ENCODE data around the gene FAH.

FAH gene

DNA sequence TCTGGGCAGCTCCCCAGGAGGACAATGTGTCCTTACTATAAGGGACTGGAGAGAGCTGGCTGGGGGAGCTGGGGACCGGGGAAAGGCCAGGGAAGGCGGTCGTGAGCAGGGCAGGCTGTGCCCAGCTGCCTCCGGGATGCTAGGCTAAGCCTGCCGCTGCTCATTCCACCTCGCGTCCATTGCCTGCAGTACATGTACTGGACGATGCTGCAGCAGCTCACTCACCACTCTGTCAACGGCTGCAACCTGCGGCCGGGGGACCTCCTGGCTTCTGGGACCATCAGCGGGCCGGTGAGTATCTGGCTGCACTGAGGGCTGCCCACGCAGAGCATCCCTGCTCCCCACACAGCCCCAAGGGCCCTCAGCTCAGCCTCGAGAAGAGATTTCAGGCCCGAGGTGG lies 27.1 kb downstream of the FAH start:
- Histone ChIP-seq H3K4me1 (peaks cover 22% of the 10 kb centered on the region), H3K9me3 (no peaks in the 10 kb centered on the region), H3K27ac (no peak overlapping the region), H3K9ac (no peak overlapping the region), H3K27me3 (no peaks in the 10 kb centered on the region), H3K4me2 (no peak overlapping the region), H3K36me3 (peaks cover 69% of the 10 kb centered on the region), H3K4me3 (no peak overlapping the region), H4K20me1 (no peaks in the 10 kb centered on the region)
- no peak for TF ChIP-seq Cebpa-rat (IDR thresholded peaks at IDR 0.05)

DNA sequence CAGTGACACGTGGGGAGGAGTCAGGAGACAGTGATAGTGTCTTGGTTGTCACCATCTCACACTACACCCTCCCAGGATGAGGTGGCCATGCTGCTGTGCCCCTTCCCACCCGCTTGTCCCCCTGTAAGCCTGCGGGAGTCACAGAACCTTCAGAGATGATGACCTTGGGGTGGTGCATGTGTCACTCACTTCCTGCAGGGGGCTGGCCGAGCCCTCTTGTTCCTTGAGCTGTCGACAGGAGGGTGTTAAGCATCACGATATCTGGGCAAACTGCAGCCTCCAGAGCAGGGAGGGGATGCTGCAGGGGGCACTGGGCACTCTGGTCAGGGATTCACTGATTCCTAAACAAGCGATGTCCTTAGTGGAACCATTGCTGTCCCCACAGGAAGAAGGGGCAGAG lies 27.7 kb downstream of the FAH start:
- H3K4me1 ChIP-seq: peaks cover 22% of the 10 kb centered on the region
- no peak overlapping the region for H3K27ac ChIP-seq
- no peak overlapping the region for H3K4me3 ChIP-seq
- no peak overlapping the region for H3K9ac ChIP-seq
- H3K36me3 ChIP-seq: peaks cover 69% of the 10 kb centered on the region
- H4K20me1 ChIP-seq: no peaks in the 10 kb centered on the region
- H3K9me3 ChIP-seq: no peaks in the 10 kb centered on the region
- TF ChIP-seq Cebpa-rat (IDR thresholded peaks at IDR 0.05): no peak
- no peaks in the 10 kb centered on the region for H3K27me3 ChIP-seq
- H3K4me2 ChIP-seq: no peak overlapping the region

DNA sequence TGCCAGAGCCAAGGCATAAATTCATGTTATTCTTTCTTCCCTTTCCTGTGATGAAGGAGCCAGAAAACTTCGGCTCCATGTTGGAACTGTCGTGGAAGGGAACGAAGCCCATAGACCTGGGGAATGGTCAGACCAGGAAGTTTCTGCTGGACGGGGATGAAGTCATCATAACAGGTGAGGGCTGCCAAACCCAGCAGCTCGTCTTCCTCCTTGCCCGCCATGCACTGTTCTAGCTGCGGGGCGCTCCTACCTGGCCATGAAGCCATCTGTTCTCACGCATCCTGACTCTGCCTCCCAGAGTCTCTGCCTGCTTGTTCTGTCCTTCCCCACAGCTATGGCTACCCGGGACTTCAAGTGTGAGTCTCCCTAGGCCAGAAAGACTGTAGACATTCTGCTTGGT lies 28.2 kb downstream of the FAH start:
- Histone ChIP-seq H3K36me3 (peaks cover 74% of the 10 kb centered on the region), H3K4me3 (no peak overlapping the region), H3K4me1 (peaks cover 22% of the 10 kb centered on the region), H3K27ac (no peak overlapping the region), H3K27me3 (no peaks in the 10 kb centered on the region), H3K4me2 (no peak overlapping the region), H3K9ac (no peak overlapping the region), H3K9me3 (no peaks in the 10 kb centered on the region), H4K20me1 (no peaks in the 10 kb centered on the region)
- no peak for TF ChIP-seq Cebpa-rat (IDR thresholded peaks at IDR 0.05)

DNA sequence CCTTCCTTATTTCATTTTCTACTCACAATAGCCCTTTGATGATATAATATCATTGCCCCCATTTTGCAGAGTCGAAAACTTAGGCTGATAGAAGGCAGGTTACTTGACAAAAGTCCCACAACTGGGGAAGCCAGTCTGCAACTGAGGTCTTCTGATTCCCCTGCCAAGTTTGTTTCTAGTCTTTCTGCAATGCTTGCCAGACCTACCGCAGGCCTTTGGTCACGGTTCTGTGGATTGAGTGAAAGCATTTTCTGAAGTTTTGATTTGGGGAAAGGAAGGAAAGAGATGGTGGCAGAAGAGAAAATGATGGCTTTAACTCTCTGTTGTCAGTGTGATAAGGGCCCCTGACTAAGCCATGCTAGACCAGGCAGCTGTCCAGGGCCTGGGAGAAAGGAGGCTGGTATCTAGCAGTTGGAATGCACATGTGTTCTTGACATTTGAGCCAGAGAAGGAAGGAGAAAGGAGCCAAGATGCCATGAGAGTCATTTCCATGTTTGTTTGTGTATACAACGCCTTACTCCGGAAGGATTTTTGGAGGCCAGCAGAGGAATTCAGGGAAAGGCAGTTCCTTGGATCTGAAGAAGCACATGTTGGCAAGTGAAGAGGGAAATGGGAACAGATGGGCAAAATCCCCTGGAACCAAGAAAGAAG lies 29.9 kb downstream of the FAH start:
- Histone ChIP-seq H4K20me1 (no peaks in the 10 kb centered on the region), H3K9me3 (0 out of 2 replicates have a peak, but pooled peaks cover 5% of the 10 kb centered on the region), H3K4me1 (peaks cover 22% of the 10 kb centered on the region), H3K4me3 (no peak overlapping the region), H3K27me3 (no peaks in the 10 kb centered on the region), H3K4me2 (peak overlapping the region; percentile 8), H3K27ac (no peak overlapping the region), H3K9ac (no peak overlapping the region), H3K36me3 (peaks cover 73% of the 10 kb centered on the region)
- no peak for TF ChIP-seq Cebpa-rat (IDR thresholded peaks at IDR 0.05)

DNA sequence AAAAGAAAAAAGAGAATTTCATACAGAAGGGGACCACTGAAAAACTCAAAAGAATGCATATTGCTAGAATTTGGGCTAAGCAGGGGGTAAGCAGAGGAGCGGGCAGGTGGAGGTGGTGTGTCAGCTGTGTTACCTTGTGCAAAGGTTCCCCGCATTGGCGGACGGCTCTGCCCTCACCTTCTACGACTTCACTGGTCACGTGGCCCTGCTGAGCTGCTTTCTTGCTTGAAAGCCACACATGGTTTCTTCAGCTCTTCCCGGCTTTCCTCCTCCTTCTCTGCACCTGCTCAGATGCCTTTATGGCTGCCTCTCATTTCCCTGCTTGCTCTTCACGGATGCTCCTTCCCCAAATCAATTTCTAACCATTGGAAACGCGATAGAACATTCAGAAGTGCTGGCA lies 30.5 kb downstream of the FAH start:
- no peak for TF ChIP-seq Cebpa-rat (IDR thresholded peaks at IDR 0.05)
- no peaks in the 10 kb centered on the region for H4K20me1 ChIP-seq

DNA sequence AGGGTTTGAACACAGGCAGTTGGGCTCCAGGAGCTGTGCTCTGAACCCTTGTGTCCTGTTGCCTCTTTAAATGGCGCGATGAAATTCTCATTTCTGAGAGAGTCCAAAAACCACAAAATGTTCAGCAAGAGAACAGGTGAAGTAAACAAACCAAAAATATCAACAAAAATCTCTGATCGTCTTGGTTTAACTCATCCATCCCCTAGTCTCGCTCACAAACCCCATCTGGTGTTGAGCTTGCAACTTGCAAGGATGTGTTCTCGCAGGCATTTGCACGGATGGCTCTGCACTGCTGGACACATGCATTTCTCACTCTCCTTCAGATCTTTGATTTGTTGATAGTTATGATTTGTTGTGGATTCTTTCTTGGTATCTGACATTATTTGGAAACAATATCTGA lies 31.1 kb downstream of the FAH start:
- H3K9me3 ChIP-seq: 0 out of 2 replicates have a peak, but pooled peaks cover 5% of the 10 kb centered on the region
- no peaks in the 10 kb centered on the region for H3K27me3 ChIP-seq
- H4K20me1 ChIP-seq: no peaks in the 10 kb centered on the region
- H3K9ac ChIP-seq: no peak overlapping the region
- peaks cover 21% of the 10 kb centered on the region for H3K4me1 ChIP-seq
- no peak overlapping the region for H3K27ac ChIP-seq
- no peak overlapping the region for H3K4me3 ChIP-seq
- peaks cover 70% of the 10 kb centered on the region for H3K36me3 ChIP-seq
- no peak overlapping the region for H3K4me2 ChIP-seq
- TF ChIP-seq Cebpa-rat (IDR thresholded peaks at IDR 0.05): no peak

More for the DNA sequence above, 30.5 kb downstream of the FAH start:
- Histone ChIP-seq H3K9me3 (0 out of 2 replicates have a peak, but pooled peaks cover 5% of the 10 kb centered on the region), H3K27ac (no peak overlapping the region), H3K27me3 (no peaks in the 10 kb centered on the region), H3K4me1 (peaks cover 22% of the 10 kb centered on the region), H3K4me2 (peak overlapping the region; percentile 8; the same call in 1 of the 2 replicates), H3K9ac (no peak overlapping the region), H3K4me3 (no peak overlapping the region), H3K36me3 (peaks cover 70% of the 10 kb centered on the region)

DNA sequence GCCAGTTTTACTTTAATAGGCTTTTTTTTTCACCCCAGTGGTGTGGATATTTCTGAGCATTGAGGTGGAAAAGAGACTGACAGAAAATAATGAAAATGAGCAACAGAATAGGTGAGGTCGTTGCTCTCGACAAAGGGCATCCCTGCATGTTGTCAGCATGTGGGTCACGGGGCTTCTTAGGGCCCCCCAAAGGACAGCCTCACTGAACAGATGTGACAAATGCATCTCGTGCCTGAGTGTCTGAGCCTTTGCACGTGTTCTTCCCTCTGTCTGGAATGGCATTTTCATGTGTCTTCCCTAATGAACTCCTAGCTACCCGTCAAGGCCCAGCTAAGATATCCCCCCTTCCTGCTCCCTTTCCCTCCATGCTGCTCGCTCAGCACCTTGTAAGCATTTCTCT lies 31.8 kb downstream of the FAH start:
- no peak overlapping the region for H3K4me2 ChIP-seq

DNA sequence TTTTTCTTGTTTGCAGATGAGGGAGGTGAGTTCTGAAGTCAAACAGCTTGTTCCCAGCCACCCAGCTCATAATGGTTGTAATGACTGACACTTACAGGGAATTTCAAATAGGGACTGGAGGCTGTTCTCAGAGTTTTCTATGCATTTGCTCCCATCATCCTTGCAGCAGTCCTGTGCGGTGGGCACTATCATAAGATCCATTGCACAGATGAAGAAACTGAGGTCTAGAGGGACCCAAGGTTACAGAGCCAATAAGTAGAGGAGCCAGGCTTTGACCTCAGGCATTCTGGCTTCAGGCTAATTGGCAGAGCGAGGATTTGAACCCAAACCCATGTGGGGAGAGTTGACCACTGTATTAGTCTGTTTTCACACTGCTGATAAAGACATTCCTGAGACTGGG lies 32.4 kb downstream of the FAH start:
- Histone ChIP-seq H4K20me1 (no peaks in the 10 kb centered on the region), H3K9ac (no peak overlapping the region), H3K27ac (no peak overlapping the region), H3K4me1 (peaks cover 14% of the 10 kb centered on the region), H3K9me3 (0 out of 2 replicates have a peak, but pooled peaks cover 5% of the 10 kb centered on the region), H3K27me3 (no peaks in the 10 kb centered on the region), H3K36me3 (peaks cover 61% of the 10 kb centered on the region), H3K4me3 (no peak overlapping the region), H3K4me2 (no peak overlapping the region)
- TF ChIP-seq Cebpa-rat (IDR thresholded peaks at IDR 0.05): no peak

More for the DNA sequence above, 31.8 kb downstream of the FAH start:
- no peak for TF ChIP-seq Cebpa-rat (IDR thresholded peaks at IDR 0.05)
- Histone ChIP-seq H3K27me3 (no peaks in the 10 kb centered on the region), H3K27ac (no peak overlapping the region), H3K36me3 (peaks cover 67% of the 10 kb centered on the region), H3K9me3 (0 out of 2 replicates have a peak, but pooled peaks cover 5% of the 10 kb centered on the region), H3K9ac (no peak overlapping the region), H3K4me3 (no peak overlapping the region), H3K4me1 (peaks cover 15% of the 10 kb centered on the region), H4K20me1 (no peaks in the 10 kb centered on the region)

DNA sequence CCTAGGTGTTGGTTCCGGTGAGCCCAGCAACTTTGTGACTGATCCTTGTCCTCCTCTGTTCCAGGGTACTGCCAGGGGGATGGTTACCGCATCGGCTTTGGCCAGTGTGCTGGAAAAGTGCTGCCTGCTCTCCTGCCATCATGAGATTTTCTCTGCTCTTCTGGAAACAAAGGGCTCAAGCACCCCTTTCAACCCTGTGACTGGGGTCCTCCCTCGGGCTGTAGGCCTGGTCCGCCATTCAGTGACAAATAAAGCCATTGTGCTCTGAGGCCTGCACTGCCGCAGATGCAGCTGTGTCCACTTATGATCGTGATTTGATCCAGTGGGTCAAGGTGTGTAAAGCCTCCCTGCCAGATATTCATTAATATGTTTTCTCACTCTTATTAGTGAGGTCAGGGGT lies 33.3 kb downstream of the FAH start:
- H3K36me3 ChIP-seq: peaks cover 52% of the 10 kb centered on the region

DNA sequence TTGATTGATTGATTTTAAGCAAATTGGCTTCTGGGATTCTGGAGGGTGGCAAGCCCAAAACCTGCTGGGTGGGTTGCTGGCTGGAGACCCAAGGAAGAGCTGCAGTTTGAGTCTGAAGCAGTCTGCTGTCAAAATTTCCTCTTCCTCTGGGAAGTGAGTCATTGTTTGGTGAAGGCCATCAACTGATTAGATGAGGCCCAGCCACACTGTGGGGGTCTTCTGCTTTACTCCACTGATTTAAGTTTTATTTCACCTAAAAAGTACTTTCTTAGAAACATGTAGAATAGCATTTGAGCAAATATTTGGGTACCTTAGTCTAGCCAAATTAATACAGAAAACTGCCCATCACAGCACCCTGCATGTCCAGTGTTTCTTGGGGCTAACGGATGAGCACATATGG lies 33.8 kb downstream of the FAH start:
- Histone ChIP-seq H4K20me1 (no peaks in the 10 kb centered on the region), H3K9me3 (0 out of 2 replicates have a peak, but pooled peaks cover 5% of the 10 kb centered on the region), H3K4me1 (peaks cover 14% of the 10 kb centered on the region), H3K4me3 (no peak overlapping the region), H3K36me3 (peaks cover 47% of the 10 kb centered on the region), H3K4me2 (no peak overlapping the region), H3K27me3 (no peaks in the 10 kb centered on the region), H3K9ac (no peak overlapping the region), H3K27ac (no peak overlapping the region)
- no peak for TF ChIP-seq Cebpa-rat (IDR thresholded peaks at IDR 0.05)

More for the DNA sequence above, 33.3 kb downstream of the FAH start:
- Histone ChIP-seq H3K27ac (no peak overlapping the region), H3K4me1 (peaks cover 14% of the 10 kb centered on the region), H3K4me2 (no peak overlapping the region), H3K9me3 (0 out of 2 replicates have a peak, but pooled peaks cover 5% of the 10 kb centered on the region), H3K9ac (no peak overlapping the region), H4K20me1 (no peaks in the 10 kb centered on the region), H3K27me3 (no peaks in the 10 kb centered on the region), H3K4me3 (no peak overlapping the region)
- TF ChIP-seq Cebpa-rat (IDR thresholded peaks at IDR 0.05): no peak

Data from BLaER1 (cell line).